ENCODE data around the gene NELFCD. TPM values are rescaled to one million over a fixed set of nuclear protein-coding genes. Genes with fewer than 3 reads are reported as not detected.

Gene NELFCD
- polyA plus RNA-seq, 1 of the 3 experiments (the other 2 are of a cell fraction) = 90.0 TPM

GRCh38 chr20:58992911-58993310 is 11.9 kb downstream of the NELFCD start:
- H3K79me2 ChIP-seq (ENCODE audit: insufficient read depth) = peaks cover 4% of the 10 kb centered on the region; the same call in 1 of the 2 replicates
- no peaks in the 10 kb centered on the region for H3F3A ChIP-seq (replicated peaks; ENCODE audit: insufficient read depth)
- DNase-seq = no peak
- no peak overlapping the region for H3K4me2 ChIP-seq
- ChIA-PET POLR2A (interaction anchor here (0.6 to 1.3 kb wide), 2 partner anchors 12 to 39 kb away, joined by 3 to 4 read pairs; partner anchors contain the start of genes ATP5F1E and NELFCD), CTCF (interaction anchor here (0.6 to 1.2 kb wide), 3 partner anchors 95 to 462 kb away, joined by 3 read pairs; no protein-coding TSS in a partner anchor)
- 100% methylated on average over 3 of the region's 3 CpGs for WGBS (ENCODE audit: low lambda C conversion rate)
- H3K9ac ChIP-seq = no peak overlapping the region
- no peak overlapping the region for H2AFZ ChIP-seq (ENCODE audit: low read depth)
- H3K9me2 ChIP-seq = no peaks in the 10 kb centered on the region
- H3K4me3 ChIP-seq (ENCODE audit: low read depth in 2 of 2, low read length in 1 of 2) = no peak overlapping the region
- no peaks in the 10 kb centered on the region for H3K27me3 ChIP-seq (ENCODE audit: insufficient read depth)
- H3K9me3 ChIP-seq = no peaks in the 10 kb centered on the region
- peaks cover 50 to 71% of the 10 kb centered on the region in 2 experiments for H3K36me3 ChIP-seq (replicated peaks in 1 of 2; ENCODE audit: control insufficient read depth in 1 of 2, insufficient read depth in 2 of 2, low read length in 1 of 2)
- H3K4me1 ChIP-seq (ENCODE audit: control insufficient read depth in 1 of 2, insufficient read depth in 2 of 2, low read depth in 1 of 2, low read length in 1 of 2) = peaks cover 0 to 13% of the 10 kb centered on the region in 2 experiments; a peak in 1 of 4 replicates
- no peak overlapping the region for H3K27ac ChIP-seq (ENCODE audit: low read depth in 2 of 2, low read length in 1 of 2)
- no peaks in the 10 kb centered on the region for H4K20me1 ChIP-seq (ENCODE audit: insufficient read depth)
- TF ChIP-seq REST (IDR thresholded peaks at IDR 0.05; ENCODE audit: low read depth, low read length) = no peak
- TF ChIP-seq JUND (IDR thresholded peaks at IDR 0.05) = no peak
- no peak for TF ChIP-seq USF2 (IDR thresholded peaks at IDR 0.05; ENCODE audit: borderline replicate concordance, low read depth, low read length)
- TF ChIP-seq GATA2 (CRISPR knock-in tag; IDR thresholded peaks at IDR 0.05) = no peak
- TF ChIP-seq TAF1 (IDR thresholded peaks at IDR 0.05; ENCODE audit: borderline replicate concordance, low read depth, low read length) = no peak

- CTCF ChIA-PET = interaction anchor here (1.1 to 1.2 kb wide), 2 partner anchors 230 to 462 kb away, joined by 3 read pairs; no protein-coding TSS in a partner anchor
- POLR2A ChIA-PET = interaction anchor here (0.6 to 1.3 kb wide), 2 partner anchors 13 to 38 kb away, joined by 3 to 4 read pairs; partner anchors contain the start of genes ATP5F1E and NELFCD
- H3K9ac ChIP-seq = no peak overlapping the region
- no peak for DNase-seq
- H3K36me3 ChIP-seq (replicated peaks in 1 of 2; ENCODE audit: control insufficient read depth in 1 of 2, insufficient read depth in 2 of 2, low read length in 1 of 2) = peaks cover 44 to 64% of the 10 kb centered on the region in 2 experiments
- H3K27me3 ChIP-seq (ENCODE audit: insufficient read depth) = no peaks in the 10 kb centered on the region
- H3K4me2 ChIP-seq = no peak overlapping the region
- peaks cover 2% of the 10 kb centered on the region; the same call in 1 of the 2 replicates for H3K79me2 ChIP-seq (ENCODE audit: insufficient read depth)
- no peaks in the 10 kb centered on the region for H3K9me2 ChIP-seq
- H3K4me3 ChIP-seq (ENCODE audit: low read depth in 2 of 2, low read length in 1 of 2) = no peak overlapping the region
- H3F3A ChIP-seq (replicated peaks; ENCODE audit: insufficient read depth) = no peaks in the 10 kb centered on the region
- H3K4me1 ChIP-seq (ENCODE audit: control insufficient read depth in 1 of 2, insufficient read depth in 2 of 2, low read depth in 1 of 2, low read length in 1 of 2) = peaks cover 0 to 6% of the 10 kb centered on the region in 2 experiments; a peak in 1 of 4 replicates
- no peak overlapping the region for H2AFZ ChIP-seq (ENCODE audit: low read depth)
- 97% methylated on average over 21 of the region's 23 CpGs for WGBS (ENCODE audit: low lambda C conversion rate)
- H3K9me3 ChIP-seq = no peaks in the 10 kb centered on the region
- H4K20me1 ChIP-seq (ENCODE audit: insufficient read depth) = no peaks in the 10 kb centered on the region
- no peak overlapping the region; a peak in 1 of 4 replicates for H3K27ac ChIP-seq (ENCODE audit: low read depth in 2 of 2, low read length in 1 of 2)
- TF ChIP-seq MAX (IDR thresholded peaks at IDR 0.05; ENCODE audit: low read depth) (no peak), TCF12 (IDR thresholded peaks at IDR 0.05) (no peak), NFIC (IDR thresholded peaks at IDR 0.05; ENCODE audit: borderline replicate concordance) (no peak), FOSL2 (IDR thresholded peaks at IDR 0.05; ENCODE audit: borderline replicate concordance, low read depth) (no peak), USF1 (IDR thresholded peaks at IDR 0.05; ENCODE audit: borderline replicate concordance, low read depth) (no peak), PBX3 (IDR thresholded peaks at IDR 0.05) (no peak), MEF2A (IDR thresholded peaks at IDR 0.05; ENCODE audit: borderline replicate concordance, low read depth) (no peak), MXI1 (IDR thresholded peaks at IDR 0.05; ENCODE audit: low read depth, low read length) (no peak), RXRA (IDR thresholded peaks at IDR 0.05; ENCODE audit: borderline replicate concordance, low read depth) (no peak), SIN3A (IDR thresholded peaks at IDR 0.05; ENCODE audit: borderline replicate concordance, low read depth, low read length) (no peak), RFX5 (IDR thresholded peaks at IDR 0.05; ENCODE audit: low read length) (no peak)
These were observed 12.5 kb downstream of the NELFCD start for GRCh38 chr20:58993332-58994248.

All from SK-N-SH (cell line).